Measurements from ENCODE around the gene CLECL1.
"Not testable (repeated sequence)": the region's sequence is repeated elsewhere in the genome, so short reads cannot be mapped to it uniquely, and the experiment has no call there.

CLECL1 gene

DNA sequence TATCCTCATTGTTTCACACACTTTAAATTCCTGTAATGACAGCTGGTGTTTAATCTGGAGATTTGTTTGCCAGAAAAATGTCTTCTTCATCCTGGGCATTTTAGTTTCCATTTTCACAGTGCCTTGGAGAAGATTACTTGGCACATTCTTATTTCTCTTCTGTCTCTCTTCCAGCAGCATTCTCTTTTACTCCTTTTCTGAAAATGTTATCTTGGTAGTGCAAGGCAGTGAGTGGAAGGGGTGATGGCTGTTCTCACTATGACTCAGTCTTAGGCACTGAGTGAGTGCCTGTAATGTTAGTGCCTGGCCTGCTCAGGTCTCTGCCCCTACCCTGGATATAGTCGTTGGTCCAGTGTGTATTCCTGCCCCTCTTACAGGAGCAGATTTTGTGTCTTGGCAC is 13.1 kb downstream of the CLECL1 start:
- DNase-seq = no peak

- DNase-seq = no peak
Observed at GRCh38 chr12:9718968-9719367, 13.9 kb downstream of the CLECL1 start.

GRCh38 chr12:9717070-9717925 is 15.6 kb downstream of the CLECL1 start:
- no peak for DNase-seq

- not testable (repeated sequence) for DNase-seq
Observed at GRCh38 chr12:9713032-9713558, 19.8 kb downstream of the CLECL1 start.

DNA sequence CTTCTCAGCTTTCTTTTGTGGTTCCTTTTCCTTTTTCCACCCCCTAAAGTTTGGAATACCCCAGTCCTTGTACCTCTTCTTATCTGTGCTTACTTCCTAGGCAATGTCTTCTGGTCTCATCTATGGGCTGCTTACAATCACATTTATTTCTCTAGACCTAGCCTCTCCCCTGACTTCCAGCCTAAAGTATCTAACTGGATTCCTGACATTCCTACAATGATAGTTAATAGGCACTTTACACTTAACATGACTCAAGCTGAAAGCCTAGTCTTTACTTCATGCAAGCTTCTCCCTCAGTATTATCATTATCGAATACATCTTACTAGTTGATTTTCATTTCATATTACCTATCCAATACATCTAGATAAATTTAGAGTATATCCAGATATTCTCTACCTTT is 21.2 kb downstream of the CLECL1 start:
- no peak for DNase-seq

DNA sequence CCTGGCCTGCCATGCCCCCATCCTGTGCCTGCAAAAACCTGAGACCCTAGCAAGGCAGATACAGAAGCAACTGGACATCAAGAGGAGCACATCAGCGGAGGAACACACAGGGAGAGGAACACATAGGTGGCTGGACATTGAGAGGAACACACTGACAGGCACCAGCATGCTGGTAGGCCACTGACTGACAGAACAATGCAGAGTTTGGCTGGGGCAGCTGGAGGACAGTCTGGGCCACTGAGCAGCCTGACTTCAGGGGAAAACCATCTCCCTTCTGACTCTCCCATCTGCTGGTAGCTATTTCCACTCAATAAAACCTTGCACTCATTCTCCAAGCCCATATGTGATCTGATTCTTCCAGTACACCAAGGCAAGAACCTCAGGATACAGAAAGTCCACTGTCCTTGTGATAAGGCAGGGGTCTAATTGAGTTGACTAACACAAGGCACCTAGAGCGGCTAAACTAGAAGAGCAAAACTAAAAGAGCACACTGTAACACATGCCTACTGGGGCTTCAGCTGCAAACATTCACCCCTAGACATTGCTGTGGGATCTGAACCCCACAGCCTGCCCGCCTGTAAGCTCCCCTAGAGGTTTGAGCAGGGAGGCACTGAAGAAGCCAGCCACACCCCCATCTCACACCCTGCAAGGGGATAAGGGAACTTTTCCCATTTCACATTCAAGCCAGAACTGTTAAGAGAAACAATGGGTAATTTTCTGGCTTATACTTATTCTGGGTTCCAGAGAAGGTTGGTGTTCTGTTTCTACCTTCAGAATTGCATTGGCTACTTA is 22.1 kb downstream of the CLECL1 start:
- no peak for DNase-seq

DNA sequence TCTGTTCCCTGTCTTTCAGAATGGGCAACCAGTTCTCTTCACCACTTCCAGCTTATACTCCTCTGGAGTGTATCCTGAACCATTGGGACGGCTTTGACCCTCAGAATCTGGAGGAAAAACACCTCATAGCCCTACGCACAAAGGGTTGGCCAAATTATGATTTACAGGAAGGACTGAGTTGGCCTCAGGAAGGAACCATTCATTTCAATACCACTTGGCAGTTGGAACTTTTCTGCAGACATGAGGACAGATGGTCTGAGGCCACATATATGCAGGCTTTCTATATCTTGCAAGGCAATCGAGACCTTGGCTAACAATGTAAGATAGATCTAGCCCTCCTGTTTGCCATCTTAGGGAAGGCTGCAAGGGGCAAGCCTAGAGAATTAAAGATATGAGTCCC is 24.0 kb downstream of the CLECL1 start:
- DNase-seq = no peak

DNA sequence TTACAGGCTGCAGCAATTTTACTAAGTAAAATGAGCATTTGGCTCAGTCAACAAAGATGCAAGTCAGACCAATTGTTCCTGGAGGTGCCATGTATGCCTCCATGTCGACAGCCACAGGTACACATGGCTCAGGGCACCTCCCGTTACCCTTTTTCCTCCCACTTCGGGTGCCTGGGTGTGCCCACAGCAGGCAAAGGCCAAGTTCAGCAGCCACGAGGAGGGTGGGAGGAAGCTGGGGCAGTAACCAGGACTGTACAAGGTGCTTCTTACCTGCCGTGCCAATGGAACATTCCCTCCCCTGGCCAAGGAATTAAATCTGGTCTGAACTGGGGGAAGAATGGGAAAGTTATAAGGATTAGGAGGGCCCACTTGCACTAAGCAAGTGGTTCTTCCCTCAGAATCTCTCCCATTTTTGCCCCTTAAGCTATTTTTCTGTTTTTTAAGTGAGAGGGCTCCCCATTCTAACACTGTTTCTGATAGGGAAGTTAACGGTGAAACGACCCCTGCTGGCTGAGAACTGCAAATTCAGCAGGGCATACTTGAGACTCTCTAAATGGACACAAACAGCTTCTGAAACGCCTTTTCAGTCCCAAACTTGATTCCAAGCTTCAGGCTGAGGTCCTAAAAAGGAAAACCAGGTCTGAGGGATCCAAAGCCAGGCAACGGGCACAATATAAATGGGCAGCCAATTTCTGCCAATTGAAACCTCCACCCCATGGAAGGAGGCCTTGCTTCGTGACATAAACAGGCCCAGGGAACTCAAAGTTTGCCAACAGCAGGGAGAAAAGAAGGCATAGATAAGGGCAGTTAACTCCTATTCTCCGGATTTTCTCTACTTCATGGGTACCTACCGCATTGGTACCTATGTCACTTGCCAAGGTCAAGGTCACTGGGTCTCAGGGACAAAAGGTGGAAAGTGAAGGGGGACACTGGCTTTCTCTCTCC is 24.8 kb downstream of the CLECL1 start:
- DNase-seq = peak; percentile 74 to 81

DNA sequence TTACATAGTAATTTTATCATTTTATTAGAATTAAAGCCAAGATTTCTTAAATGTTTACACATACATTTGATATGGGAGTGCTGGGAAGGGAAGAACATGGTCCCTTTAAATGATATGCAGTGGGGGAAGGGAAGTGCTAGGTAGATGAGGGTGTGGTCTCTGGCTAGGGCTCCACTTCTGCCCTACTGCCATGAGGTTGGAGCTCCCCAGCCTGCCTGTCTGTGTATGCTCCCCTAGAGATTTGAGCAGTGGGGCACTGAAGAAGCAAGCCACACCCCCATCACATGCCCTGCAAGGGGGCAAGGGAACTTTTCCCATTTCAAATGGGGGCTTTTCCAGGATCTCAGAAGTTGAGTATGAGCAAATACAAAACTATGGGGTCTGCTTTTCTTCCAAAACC is 25.5 kb downstream of the CLECL1 start:
- DNase-seq = no peak

DNA sequence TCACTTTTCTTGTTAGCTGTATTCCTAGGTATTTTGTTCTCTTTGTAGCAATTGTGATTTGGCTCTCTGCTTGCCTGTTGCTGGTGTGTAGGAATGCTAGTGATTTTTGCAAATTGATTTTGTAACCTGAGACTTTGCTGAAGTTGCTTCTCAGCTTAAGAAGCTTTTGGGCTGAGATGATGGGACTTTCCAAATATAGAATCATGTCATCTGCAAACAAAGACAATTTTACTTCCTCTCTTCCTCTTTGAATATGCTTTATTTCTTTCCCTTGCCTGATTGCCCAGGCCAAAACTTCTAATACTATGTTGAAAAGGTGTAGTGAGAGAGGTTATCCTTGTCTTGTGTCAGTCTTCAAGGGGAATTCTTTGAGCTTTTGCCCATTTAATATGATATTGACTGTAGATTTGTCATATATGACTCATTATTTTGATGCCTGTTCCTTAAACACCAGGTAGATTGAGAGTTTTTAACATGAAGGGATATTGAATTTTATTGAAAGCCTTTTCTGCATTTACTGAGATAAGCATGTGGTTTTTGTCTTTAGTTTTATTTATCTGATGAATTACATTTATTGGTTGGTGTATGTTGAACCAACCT is 26.7 kb downstream of the CLECL1 start:
- no peak for DNase-seq

DNA sequence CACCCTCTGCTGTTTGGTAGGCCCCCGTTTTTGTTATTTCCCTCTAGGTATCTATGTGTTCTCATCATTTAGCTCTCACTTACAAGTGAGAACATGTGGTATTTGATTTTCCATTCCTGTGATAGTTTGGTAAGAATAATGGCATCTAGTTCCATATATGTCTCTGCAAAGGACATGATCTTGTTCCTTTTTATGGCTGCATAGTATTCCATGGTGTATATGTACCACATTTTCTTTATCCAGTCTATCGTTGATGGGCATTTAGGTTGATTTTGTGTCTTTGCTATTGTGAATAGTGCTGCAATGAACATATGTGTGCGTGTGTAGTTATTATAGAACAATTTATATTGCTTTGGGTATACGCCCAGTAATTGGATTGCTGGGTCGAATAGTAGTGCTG is 28.3 kb downstream of the CLECL1 start:
- not testable (repeated sequence) for DNase-seq

GRCh38 chr12:9702255-9702654 is 30.6 kb downstream of the CLECL1 start:
- DNase-seq = peak; percentile 50 to 71

- DNase-seq = peak in 1 of 2 donors; percentile 20
Observed at GRCh38 chr12:9701380-9702154, 31.3 kb downstream of the CLECL1 start.

DNA sequence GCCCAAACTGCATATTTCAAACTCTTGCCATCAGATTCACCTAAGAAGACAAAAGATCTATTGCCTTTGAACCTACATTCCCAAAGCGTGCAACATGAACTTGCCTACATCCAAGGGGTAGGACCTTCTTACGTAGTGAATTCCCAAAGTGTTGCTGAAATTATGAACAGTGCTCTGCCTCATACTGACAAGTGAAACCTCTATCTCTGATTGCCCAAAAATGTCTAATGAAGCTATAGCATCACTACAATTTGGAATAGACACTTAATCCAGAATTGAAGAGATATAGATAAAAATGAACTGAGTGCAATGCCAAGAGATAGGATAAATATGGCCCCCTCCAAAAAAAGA is 32.3 kb downstream of the CLECL1 start:
- DNase-seq = no peak

GRCh38 chr12:9699898-9700605 is 32.8 kb downstream of the CLECL1 start:
- DNase-seq = no peak

- DNase-seq = no peak
Observed at GRCh38 chr12:9699269-9699897, 33.5 kb downstream of the CLECL1 start.

GRCh38 chr12:9698681-9699080 is 34.2 kb downstream of the CLECL1 start:
- no peak for DNase-seq

DNA sequence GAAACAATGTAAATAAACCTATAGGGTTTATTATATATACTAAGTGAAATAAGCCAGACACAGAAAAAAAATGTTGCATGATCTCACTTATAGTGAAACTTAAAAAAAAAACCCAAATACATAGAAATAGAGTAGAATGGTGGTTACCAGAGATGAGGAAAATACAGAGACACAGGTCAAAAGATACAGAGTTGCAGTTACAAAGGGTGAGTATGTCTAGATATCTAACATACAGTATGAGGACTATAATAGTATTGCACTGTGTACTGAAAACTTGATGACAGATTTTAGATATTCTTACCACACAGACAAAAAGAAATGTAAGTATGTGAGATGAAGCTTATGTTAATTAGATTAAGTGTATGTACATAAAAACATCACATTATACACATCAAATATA is 35.3 kb downstream of the CLECL1 start:
- no peak for DNase-seq

- DNase-seq = not testable (repeated sequence)
Observed at GRCh38 chr12:9695661-9696060, 37.2 kb downstream of the CLECL1 start.

DNA sequence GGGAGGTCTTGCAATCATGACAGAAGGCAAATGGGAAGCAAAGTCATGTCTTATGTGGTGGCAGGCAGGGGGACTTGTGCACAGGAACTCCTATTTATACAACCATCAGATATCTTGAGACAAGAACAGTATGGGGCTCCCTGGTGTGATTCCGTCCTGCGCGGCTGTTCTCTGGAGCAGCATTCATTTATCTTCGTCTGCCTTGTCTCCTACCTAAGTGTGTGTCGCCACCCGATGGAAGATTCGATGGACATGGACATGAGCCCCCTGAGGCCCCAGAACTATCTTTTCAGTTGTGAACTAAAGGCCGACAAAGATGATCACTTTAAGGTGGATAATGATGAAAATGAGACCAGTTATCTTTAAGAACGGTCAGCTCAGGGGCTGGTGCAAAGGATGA is 37.7 kb downstream of the CLECL1 start:
- not testable (repeated sequence) for DNase-seq

Measured in CD4-positive, alpha-beta T cell treated with Interleukin-1 beta for 1 hour (primary cell).